H1 (cell line): ENCODE results near the gene STARD7. TPM values are rescaled to one million over a fixed set of nuclear protein-coding genes. Genes with fewer than 3 reads are reported as not detected.

Source experiments
- RAD21 ChIP-seq, 2 experiments: IDR thresholded peaks in 1 of 2; conservative IDR thresholded peaks in 1 of 2; 2 replicates each; pipeline ENCODE4 v1.6.1; 2011; ENCODE audit warnings: low read depth in 2 of 2, low read length in 2 of 2, improper control_type of control experiment in 1 of 2, inconsistent platforms in 1 of 2, mild to moderate bottlenecking in 1 of 2, moderate library complexity in 1 of 2
- RNF2 ChIP-seq: fragments of 200-900, 300-1000 bp; sonication (generic); IDR thresholded peaks from 2 replicates; pipeline ENCODE4 v1.7.1; 2016; ENCODE audit warnings: borderline replicate concordance, low read depth, mild to moderate bottlenecking, antibody characterized with exemption, low read length; ENCODE audit not compliant: poor library complexity, severe bottlenecking; ENCODE audit errors: missing control alignments
- SP2 ChIP-seq: IDR thresholded peaks from 2 replicates; pipeline ENCODE4 v1.6.1; 2012; ENCODE audit warnings: mild to moderate bottlenecking, low read length, inconsistent platforms
- SRF ChIP-seq: IDR thresholded peaks from 2 replicates; pipeline ENCODE4 v1.6.1; 2011; ENCODE audit warnings: mild to moderate bottlenecking, low read depth, low read length, moderate library complexity
- TBP ChIP-seq: IDR thresholded peaks from 2 replicates; pipeline ENCODE4 v1.6.1; 2011; ENCODE audit warnings: low read depth, low read length, improper control_type of control experiment
- polyA plus RNA-seq, 7 experiments: library from polyadenylated mRNA; depleted of rRNA in 3 of 7; stranded (reverse) in 5 of 7; unstranded in 2 of 7; fragments of >200 nt in 5 of 7; fragments of 200-250 nt in 2 of 7; gene quantifications; 1 replicate in 5 of 7; 2 replicates in 1 of 7; 4 replicates in 1 of 7; pipeline versions ENCODE4 v1.2.1 to v1.2.3, GENCODE V29; 2011 to 2013; ENCODE audit warnings: missing spikeins in 2 of 7, mixed read lengths in 2 of 7
- total RNA-seq: library from RNA; stranded (reverse); fragmentation: NEBNext Ultra II Directional; extraction: Animal tissue kit (Norgen Biotek cat#: 25700); gene quantifications from 2 replicates; pipeline ENCODE4 v1.2.1, GENCODE V29; 2021
- TF ChIP-seq, protein P1 (sequence below), 3 experiments: IDR thresholded peaks; 1 replicate in 2 of 3; 2 replicates in 1 of 3; pipeline versions ENCODE4 v1.5.1 to v1.6.1; 2011; ENCODE audit warnings: low read length in 3 of 3, mild to moderate bottlenecking in 3 of 3, inconsistent platforms in 2 of 3, low read depth in 1 of 3, moderate library complexity in 1 of 3; ENCODE audit not compliant: insufficient read depth in 1 of 3; ENCODE audit errors: control extremely low read depth in 1 of 3
- TF ChIP-seq, protein P2 (sequence below): IDR thresholded peaks from 2 replicates; pipeline ENCODE4 v1.6.1; 2011; ENCODE audit warnings: low read depth, mild to moderate bottlenecking, low read length; ENCODE audit not compliant: insufficient read depth

Gene STARD7
- total and polyA plus RNA-seq, 2 of the 8 experiments (the other 6 are each of a cell fraction or from before 2014, with no cell fraction given), result 89.1 to 200 TPM

DNA sequence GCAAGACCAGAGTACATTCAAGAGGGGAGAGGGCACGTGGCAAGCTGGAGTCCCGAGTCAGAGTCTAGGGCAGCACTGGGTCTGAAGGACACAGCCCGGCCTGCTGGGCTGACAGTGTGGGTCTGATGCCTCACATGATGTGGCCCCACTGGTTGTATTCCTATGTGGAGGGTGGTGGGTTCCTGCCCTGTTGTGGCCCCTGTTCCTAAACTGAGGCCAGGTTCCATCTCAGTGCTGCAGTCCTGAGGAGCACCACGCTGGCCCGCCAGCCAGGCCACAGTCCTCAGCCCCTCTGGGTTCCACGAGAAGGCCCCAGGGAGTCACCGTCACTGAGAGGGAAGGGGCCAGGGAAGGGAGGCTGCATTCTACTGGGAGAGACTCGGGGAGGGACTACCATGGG is 43.9 kb upstream of the STARD7 start (continued):
- TF ChIP-seq, protein P1, sequence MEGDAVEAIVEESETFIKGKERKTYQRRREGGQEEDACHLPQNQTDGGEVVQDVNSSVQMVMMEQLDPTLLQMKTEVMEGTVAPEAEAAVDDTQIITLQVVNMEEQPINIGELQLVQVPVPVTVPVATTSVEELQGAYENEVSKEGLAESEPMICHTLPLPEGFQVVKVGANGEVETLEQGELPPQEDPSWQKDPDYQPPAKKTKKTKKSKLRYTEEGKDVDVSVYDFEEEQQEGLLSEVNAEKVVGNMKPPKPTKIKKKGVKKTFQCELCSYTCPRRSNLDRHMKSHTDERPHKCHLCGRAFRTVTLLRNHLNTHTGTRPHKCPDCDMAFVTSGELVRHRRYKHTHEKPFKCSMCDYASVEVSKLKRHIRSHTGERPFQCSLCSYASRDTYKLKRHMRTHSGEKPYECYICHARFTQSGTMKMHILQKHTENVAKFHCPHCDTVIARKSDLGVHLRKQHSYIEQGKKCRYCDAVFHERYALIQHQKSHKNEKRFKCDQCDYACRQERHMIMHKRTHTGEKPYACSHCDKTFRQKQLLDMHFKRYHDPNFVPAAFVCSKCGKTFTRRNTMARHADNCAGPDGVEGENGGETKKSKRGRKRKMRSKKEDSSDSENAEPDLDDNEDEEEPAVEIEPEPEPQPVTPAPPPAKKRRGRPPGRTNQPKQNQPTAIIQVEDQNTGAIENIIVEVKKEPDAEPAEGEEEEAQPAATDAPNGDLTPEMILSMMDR (IDR thresholded peaks at IDR 0.05; ENCODE audit: control extremely low read depth in 1 of 3, insufficient read depth in 1 of 3, low read depth in 1 of 3, low read length in 3 of 3), result no peak
- TF ChIP-seq, protein P2, sequence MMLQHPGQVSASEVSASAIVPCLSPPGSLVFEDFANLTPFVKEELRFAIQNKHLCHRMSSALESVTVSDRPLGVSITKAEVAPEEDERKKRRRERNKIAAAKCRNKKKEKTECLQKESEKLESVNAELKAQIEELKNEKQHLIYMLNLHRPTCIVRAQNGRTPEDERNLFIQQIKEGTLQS, result no peak
- no peak for TF ChIP-seq TBP
- no peak for TF ChIP-seq SP2
- no peak for TF ChIP-seq RNF2
- no peak for TF ChIP-seq RAD21 (IDR thresholded peaks at IDR 0.05 in 1 of 2, conservative IDR thresholded peaks at IDR 0.05 in 1 of 2; ENCODE audit: low read depth in 2 of 2, low read length in 2 of 2)
- no peak for TF ChIP-seq SRF
